GM23338 (cell line): ENCODE measurements around the gene KRT7. TPM values are rescaled to one million over a fixed set of nuclear protein-coding genes. Genes with fewer than 3 reads are reported as not detected.
"Not testable (repeated sequence)": the region's sequence is repeated elsewhere in the genome, so short reads cannot be mapped to it uniquely, and the experiment has no call there.

ENCODE experiments used
- ATAC-seq: fragments of 200-7000 bp; cut with Tn5 transposase; 3 replicates; pipeline ENCODE4 v1.9.1; 2020
- DNase-seq: peaks from one replicate; pipeline ENCODE4 v3.0.0-alpha.2; 2015; ENCODE audit warnings: low spot score
- H2AFZ ChIP-seq: fragments of 200-600 bp; sonication (generic); 2 replicates; pipeline ENCODE4 v1.8.0; 2016; ENCODE audit warnings: antibody characterized with exemption, mild to moderate bottlenecking, moderate library complexity
- H3F3A ChIP-seq: fragments of 200-600 bp; sonication (generic); replicated peaks from 2 replicates; pipeline ENCODE4 v1.8.0; 2017; ENCODE audit warnings: antibody characterized with exemption, mixed run types, low read depth
- H3K27ac ChIP-seq: fragments of 200-600 bp; sonication (generic); 2 replicates; pipeline ENCODE4 v1.6.1; 2016; ENCODE audit warnings: low read depth
- H3K27me3 ChIP-seq: fragments of 200-600 bp; sonication (generic); 2 replicates; pipeline ENCODE4 v1.8.0; 2016; ENCODE audit warnings: mild to moderate bottlenecking, mixed run types, moderate library complexity; ENCODE audit not compliant: insufficient read depth
- H3K36me3 ChIP-seq: fragments of 200-600 bp; sonication (generic); 2 replicates; pipeline ENCODE4 v1.8.0; 2016; ENCODE audit warnings: mild to moderate bottlenecking; ENCODE audit not compliant: insufficient read depth
- H3K4me1 ChIP-seq: fragments of 200-600 bp; sonication (generic); 2 replicates; pipeline ENCODE4 v1.8.0; 2016; ENCODE audit warnings: mild to moderate bottlenecking, moderate library complexity; ENCODE audit not compliant: insufficient read depth
- H3K4me2 ChIP-seq: fragments of 200-600 bp; sonication (generic); 2 replicates; pipeline ENCODE4 v1.7.1; 2017; ENCODE audit warnings: mixed run types
- H3K4me3 ChIP-seq: fragments of 200-600 bp; sonication (generic); 2 replicates; pipeline ENCODE4 v1.6.1; 2016; ENCODE audit warnings: mixed run types
- H3K79me2 ChIP-seq: fragments of 200-600 bp; sonication (generic); replicated peaks from 2 replicates; pipeline ENCODE4 v1.8.0; 2017; ENCODE audit warnings: mild to moderate bottlenecking; ENCODE audit not compliant: insufficient read depth
- H3K9me2 ChIP-seq: fragments of 200-600 bp; sonication (generic); 2 replicates; pipeline ENCODE4 v1.8.0; 2017; ENCODE audit not compliant: insufficient read depth
- H4K20me1 ChIP-seq: fragments of 200-600 bp; sonication (generic); replicated peaks from 2 replicates; pipeline ENCODE4 v1.8.0; 2017; ENCODE audit warnings: mild to moderate bottlenecking; ENCODE audit not compliant: insufficient read depth
- H3K27ac Mint-ChIP-seq: 2 replicates; pipeline ENCODE4 v1.8.0; 2020; ENCODE audit warnings: inconsistent platforms, mild to moderate bottlenecking, moderate library complexity, mixed read lengths
- H3K27me3 Mint-ChIP-seq: 3 replicates; pipeline ENCODE4 v1.8.0; 2022; ENCODE audit warnings: low read depth, mild to moderate bottlenecking, moderate library complexity, mixed read lengths, inconsistent platforms; ENCODE audit not compliant: insufficient read depth, poor library complexity
- H3K36me3 Mint-ChIP-seq: 3 replicates; pipeline ENCODE4 v1.8.0; 2021; ENCODE audit warnings: low read depth, mild to moderate bottlenecking, inconsistent platforms, moderate library complexity, mixed read lengths
- H3K4me1 Mint-ChIP-seq: 3 replicates; pipeline ENCODE4 v1.8.0; 2020; ENCODE audit warnings: mild to moderate bottlenecking, inconsistent platforms, mixed read lengths
- H3K4me3 Mint-ChIP-seq: 3 replicates; pipeline ENCODE4 v1.8.0; 2021; ENCODE audit warnings: moderate library complexity, mild to moderate bottlenecking, inconsistent platforms, mixed read lengths
- H3K9me3 Mint-ChIP-seq: 3 replicates; pipeline ENCODE4 v1.8.0; 2020; ENCODE audit warnings: moderate library complexity, mild to moderate bottlenecking, inconsistent platforms, mixed read lengths
- CREB1 ChIP-seq: fragments of 250-450 bp; sonication (Bioruptor Pico); IDR thresholded peaks from 2 replicates; pipeline ENCODE4 v1.5.0; 2020; ENCODE audit warnings: low read depth, mild to moderate bottlenecking, moderate library complexity
- CTCF ChIP-seq, 2 experiments: fragments of 200-600 bp in 1 of 2; sonication (generic) in 1 of 2; conservative IDR thresholded peaks; 2 replicates each; pipeline versions ENCODE4 v1.5.1 to v1.6.1; 2016 to 2017; ENCODE audit warnings: antibody characterized with exemption in 2 of 2, low read depth in 2 of 2, mild to moderate bottlenecking in 2 of 2, moderate library complexity in 1 of 2
- ETS1 ChIP-seq: IDR thresholded peaks from 2 replicates; pipeline ENCODE4 v1.6.1; 2016; ENCODE audit warnings: antibody characterized with exemption
- EZH2 ChIP-seq: fragments of 200-600 bp; sonication (generic); IDR thresholded peaks from one replicate; pipeline ENCODE4 v1.8.0; 2017; ENCODE audit warnings: antibody characterized with exemption, mild to moderate bottlenecking, low read depth; ENCODE audit not compliant: unreplicated experiment
- EZH2phosphoT487 ChIP-seq: fragments of 200-600 bp; sonication (generic); IDR thresholded peaks from one replicate; pipeline ENCODE4 v1.8.1; 2018; ENCODE audit warnings: antibody characterized with exemption; ENCODE audit not compliant: unreplicated experiment
- NANOG ChIP-seq: IDR thresholded peaks from 2 replicates; pipeline ENCODE4 v1.6.1; 2016; ENCODE audit warnings: antibody characterized with exemption, borderline replicate concordance
- REST ChIP-seq: IDR thresholded peaks from one replicate; pipeline ENCODE4 v1.6.1; 2018; ENCODE audit warnings: antibody characterized with exemption; ENCODE audit not compliant: unreplicated experiment
- STAT1 ChIP-seq: IDR thresholded peaks from one replicate; pipeline ENCODE4 v1.6.1; 2016; ENCODE audit warnings: antibody characterized with exemption; ENCODE audit not compliant: unreplicated experiment
- ZNF114 ChIP-seq: fragments of 250-450 bp; sonication (Bioruptor Pico); IDR thresholded peaks from 2 replicates; pipeline ENCODE4 v1.5.0; 2020; ENCODE audit warnings: mild to moderate bottlenecking, moderate library complexity
- ZNF331 ChIP-seq: fragments of 250-450 bp; sonication (Bioruptor Pico); IDR thresholded peaks from 2 replicates; pipeline ENCODE4 v1.5.0; 2020; ENCODE audit warnings: low read depth, mild to moderate bottlenecking, moderate library complexity
- ZNF462 ChIP-seq: fragments of 250-450 bp; sonication (Bioruptor Pico); IDR thresholded peaks from 2 replicates; pipeline ENCODE4 v1.5.0; 2020; ENCODE audit warnings: mild to moderate bottlenecking, moderate library complexity
- polyA plus RNA-seq: library from polyadenylated mRNA; unstranded; fragments of >200 nt; fragmentation: Nextera tagmentation; extraction: Ambion mirVana; gene quantifications from 2 replicates; pipeline ENCODE4 v1.2.1, GENCODE V29; 2016
- total RNA-seq: library from RNA; depleted of rRNA; stranded (reverse); fragments of >200 nt; shearing (Covaris generic); gene quantifications from 2 replicates; pipeline ENCODE4 v1.2.3, GENCODE V29; 2014

The KRT7 gene
- total and polyA plus RNA-seq, 2 experiments from 2014 or later = 6.5 to 9.4 TPM

GRCh38 chr12:52239767-52240166, 6.7 kb downstream of the KRT7 start:
- Histone ChIP-seq H3K36me3 (no peaks in the 10 kb centered on the region), H3K4me1 (peaks cover 16% of the 10 kb centered on the region), H3F3A (no peaks in the 10 kb centered on the region), H3K4me3 (no peak overlapping the region), H3K79me2 (no peaks in the 10 kb centered on the region), H4K20me1 (no peaks in the 10 kb centered on the region), H2AFZ (no peak overlapping the region), H3K27me3 (0 out of 2 replicates have a peak, but pooled peaks cover under 1% of the 10 kb centered on the region), H3K9me2 (0 out of 2 replicates have a peak, but pooled peaks cover 5% of the 10 kb centered on the region), H3K4me2 (no peak overlapping the region), H3K27ac (no peak overlapping the region)
- ATAC-seq = no peak
- Mint-ChIP-seq H3K27ac (no peak overlapping the region), H3K27me3 (peaks cover 23% of the 10 kb centered on the region), H3K36me3 (peaks cover 14% of the 10 kb centered on the region), H3K9me3 (no peaks in the 10 kb centered on the region), H3K4me3 (no peak overlapping the region), H3K4me1 (peaks cover 36% of the 10 kb centered on the region)
- TF ChIP-seq STAT1 (no peak), REST (no peak), CTCF (conservative IDR thresholded peaks at IDR 0.05; ENCODE audit: low read depth in 2 of 2) (no peak), EZH2phosphoT487 (no peak), CREB1 (CRISPR knock-in tag) (no peak), ZNF462 (CRISPR knock-in tag) (no peak), ZNF114 (CRISPR knock-in tag) (no peak), ZNF331 (CRISPR knock-in tag) (no peak), EZH2 (no peak), ETS1 (no peak), NANOG (no peak)
- DNase-seq = no peak

- Mint-ChIP-seq H3K36me3 (peaks cover 14% of the 10 kb centered on the region), H3K4me1 (peaks cover 36% of the 10 kb centered on the region), H3K27me3 (peaks cover 20% of the 10 kb centered on the region)
- ATAC-seq, H3K79me2 ChIP-seq, H3K27me3 ChIP-seq, H3K36me3 ChIP-seq, H3K27ac ChIP-seq, H3K4me3 Mint-ChIP-seq, H3K9me3 Mint-ChIP-seq, H3K4me2 ChIP-seq, H3F3A ChIP-seq, H3K4me3 ChIP-seq, H4K20me1 ChIP-seq, H3K9me2 ChIP-seq, H3K27ac Mint-ChIP-seq, H2AFZ ChIP-seq, DNase-seq: not testable (repeated sequence)
- peaks cover 14% of the 10 kb centered on the region for H3K4me1 ChIP-seq
These were observed 7.2 kb downstream of the KRT7 start for GRCh38 chr12:52240247-52240646.
